ENCODE results near the gene PTN. TPM values are rescaled to one million over a fixed set of nuclear protein-coding genes. Genes with fewer than 3 reads are reported as not detected.

The PTN gene
- total and polyA plus RNA-seq, 2 donors (not counting 1 experiment from before 2014, with no cell fraction given): 30.2 to 115 TPM

GRCh38 chr7:137313201-137313600, 30.3 kb downstream of the PTN start:
- H3K36me3 ChIP-seq (ENCODE audit: control insufficient read depth, insufficient read depth, low read length): no peaks in the 10 kb centered on the region
- no peaks in the 10 kb centered on the region for H3K79me2 ChIP-seq (ENCODE audit: control insufficient read depth, insufficient read depth, low read length)
- DNase-seq (ENCODE audit: low read depth in 2 of 2): peak in 1 of 2 donors; percentile 72
- no peak for TF ChIP-seq EZH2 (IDR thresholded peaks at IDR 0.05; ENCODE audit: low read length, missing control alignments)
- no peak for TF ChIP-seq CTCF (conservative IDR thresholded peaks at IDR 0.05 in 1 of 2, IDR thresholded peaks at IDR 0.05 in 1 of 2; ENCODE audit: low read depth in 1 of 2, low read length in 2 of 2)
- no peak overlapping the region for H3K4me2 ChIP-seq (ENCODE audit: extremely low read depth, insufficient read depth, low read length)
- peak overlapping the region; percentile 33 for H2AFZ ChIP-seq (ENCODE audit: low read length)
- no peaks in the 10 kb centered on the region for H3K27me3 ChIP-seq (ENCODE audit: control insufficient read depth, insufficient read depth, low read length)
- H3K27ac ChIP-seq (ENCODE audit: insufficient read depth, low read length): no peak overlapping the region
- no peaks in the 10 kb centered on the region for H3K4me1 ChIP-seq (ENCODE audit: control insufficient read depth, extremely low read depth, insufficient read depth, low read length)
- no peaks in the 10 kb centered on the region for H3K9me3 ChIP-seq (ENCODE audit: control insufficient read depth, insufficient read depth, low read depth, low read length)
- no peak overlapping the region for H3K9ac ChIP-seq (ENCODE audit: insufficient read depth, low read length)
- no peaks in the 10 kb centered on the region for H4K20me1 ChIP-seq (ENCODE audit: control insufficient read depth, extremely low read depth, insufficient read depth, low read length)
- H3K4me3 ChIP-seq (replicated peaks in 1 of 4; ENCODE audit: control extremely low read depth in 1 of 4, insufficient read depth in 1 of 4, low read depth in 3 of 4, low read length in 4 of 4): no peak overlapping the region

GRCh38 chr7:137306748-137307147, 36.8 kb downstream of the PTN start:
- Histone ChIP-seq H3K27me3 (ENCODE audit: control insufficient read depth, insufficient read depth, low read length) (no peaks in the 10 kb centered on the region), H4K20me1 (ENCODE audit: control insufficient read depth, extremely low read depth, insufficient read depth, low read length) (no peaks in the 10 kb centered on the region), H3K79me2 (ENCODE audit: control insufficient read depth, insufficient read depth, low read length) (no peaks in the 10 kb centered on the region), H3K36me3 (ENCODE audit: control insufficient read depth, insufficient read depth, low read length) (no peaks in the 10 kb centered on the region), H3K4me1 (ENCODE audit: control insufficient read depth, extremely low read depth, insufficient read depth, low read length) (no peaks in the 10 kb centered on the region), H3K27ac (ENCODE audit: insufficient read depth, low read length) (no peak overlapping the region), H3K4me3 (replicated peaks in 1 of 4; ENCODE audit: control extremely low read depth in 1 of 4, insufficient read depth in 1 of 4, low read depth in 3 of 4, low read length in 4 of 4) (no peak overlapping the region), H3K9ac (ENCODE audit: insufficient read depth, low read length) (no peak overlapping the region), H3K9me3 (ENCODE audit: control insufficient read depth, insufficient read depth, low read depth, low read length) (no peaks in the 10 kb centered on the region), H2AFZ (ENCODE audit: low read length) (no peak overlapping the region), H3K4me2 (ENCODE audit: extremely low read depth, insufficient read depth, low read length) (no peak overlapping the region)
- no peak for TF ChIP-seq CTCF (conservative IDR thresholded peaks at IDR 0.05 in 1 of 2, IDR thresholded peaks at IDR 0.05 in 1 of 2; ENCODE audit: low read depth in 1 of 2, low read length in 2 of 2)
- no peak for TF ChIP-seq EZH2 (IDR thresholded peaks at IDR 0.05; ENCODE audit: low read length, missing control alignments)
- no peak for DNase-seq (ENCODE audit: low read depth in 2 of 2)

GRCh38 chr7:137305901-137306621, 37.5 kb downstream of the PTN start:
- TF ChIP-seq EZH2 (IDR thresholded peaks at IDR 0.05; ENCODE audit: low read length, missing control alignments) (no peak), CTCF (conservative IDR thresholded peaks at IDR 0.05 in 1 of 2, IDR thresholded peaks at IDR 0.05 in 1 of 2; ENCODE audit: low read depth in 1 of 2, low read length in 2 of 2) (no peak)
- Histone ChIP-seq H3K27ac (ENCODE audit: insufficient read depth, low read length) (no peak overlapping the region), H4K20me1 (ENCODE audit: control insufficient read depth, extremely low read depth, insufficient read depth, low read length) (no peaks in the 10 kb centered on the region), H3K9ac (ENCODE audit: insufficient read depth, low read length) (no peak overlapping the region), H3K9me3 (ENCODE audit: control insufficient read depth, insufficient read depth, low read depth, low read length) (no peaks in the 10 kb centered on the region), H3K36me3 (ENCODE audit: control insufficient read depth, insufficient read depth, low read length) (no peaks in the 10 kb centered on the region), H3K27me3 (ENCODE audit: control insufficient read depth, insufficient read depth, low read length) (no peaks in the 10 kb centered on the region), H3K4me1 (ENCODE audit: control insufficient read depth, extremely low read depth, insufficient read depth, low read length) (no peaks in the 10 kb centered on the region), H3K4me3 (replicated peaks in 1 of 4; ENCODE audit: control extremely low read depth in 1 of 4, insufficient read depth in 1 of 4, low read depth in 3 of 4, low read length in 4 of 4) (no peak overlapping the region), H2AFZ (ENCODE audit: low read length) (no peak overlapping the region), H3K79me2 (ENCODE audit: control insufficient read depth, insufficient read depth, low read length) (no peaks in the 10 kb centered on the region), H3K4me2 (ENCODE audit: extremely low read depth, insufficient read depth, low read length) (no peak overlapping the region)
- peak in 1 of 2 donors; percentile 8 for DNase-seq (ENCODE audit: low read depth in 2 of 2)
